Fibroblast of skin of right biceps (primary cell): ENCODE measurements around the gene GLB1L2.
"Not testable (repeated sequence)": the region's sequence is repeated elsewhere in the genome, so short reads cannot be mapped to it uniquely, and the experiment has no call there.

Experiments used
- DNase-seq: peaks from one replicate; pipeline ENCODE4 v3.0.0-alpha.2; 2013

GLB1L2 gene

DNA sequence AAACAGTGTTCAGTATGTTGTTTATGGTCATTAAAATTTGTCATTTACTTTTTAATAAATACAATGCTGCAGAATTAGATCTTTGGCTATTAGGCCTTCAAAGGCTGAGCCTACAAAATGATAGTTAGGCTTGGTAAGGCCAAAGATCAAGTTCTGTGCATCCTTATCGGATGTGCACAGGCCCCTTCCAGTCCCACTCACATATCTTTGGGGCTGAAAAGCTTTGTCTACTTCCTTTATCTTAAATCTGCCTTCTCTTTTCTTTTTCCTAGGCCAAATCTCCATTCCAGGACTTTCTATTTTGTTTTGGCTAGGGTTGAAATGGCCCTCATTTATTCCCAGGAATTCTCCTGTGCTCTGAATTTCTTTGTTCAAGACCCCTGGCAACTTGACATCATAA, 3.4 kb upstream of the GLB1L2 start:
- no peak for DNase-seq

DNA sequence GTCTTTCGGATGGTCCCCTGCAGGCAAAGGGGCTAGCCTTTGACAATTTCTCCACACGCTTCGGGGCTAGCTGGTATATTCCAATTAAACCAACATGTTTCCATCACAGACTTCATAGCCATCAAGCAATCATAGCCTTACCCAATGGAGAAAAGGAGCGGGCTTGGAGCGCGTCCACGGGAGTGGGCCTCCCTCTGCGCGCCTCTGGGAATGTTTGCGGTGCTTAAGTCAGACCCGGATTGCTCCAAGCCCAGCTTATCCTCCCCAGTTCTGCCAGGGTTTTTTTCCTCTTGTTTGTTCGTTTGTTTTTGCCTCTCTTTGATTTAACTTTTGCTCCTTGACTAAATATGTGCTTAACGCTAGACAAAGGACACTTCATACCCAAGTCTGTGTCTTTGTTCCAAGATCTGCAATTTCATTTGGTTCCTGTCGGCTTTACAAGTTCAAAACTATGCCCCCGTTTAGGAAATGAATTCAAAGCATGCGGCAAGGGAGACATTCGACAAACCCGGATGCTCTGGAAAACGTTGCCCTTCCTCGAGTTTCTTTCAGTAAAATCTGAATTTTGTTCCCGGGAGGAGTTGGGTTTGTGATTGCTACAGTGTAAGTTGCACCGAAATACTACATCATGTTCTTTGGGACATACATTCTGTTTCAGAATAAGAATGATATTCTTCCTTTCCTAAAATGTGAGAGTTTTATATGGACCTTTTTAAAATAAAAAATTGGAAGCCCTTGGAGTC, 1.0 kb upstream of the GLB1L2 start:
- no peak for DNase-seq

DNA sequence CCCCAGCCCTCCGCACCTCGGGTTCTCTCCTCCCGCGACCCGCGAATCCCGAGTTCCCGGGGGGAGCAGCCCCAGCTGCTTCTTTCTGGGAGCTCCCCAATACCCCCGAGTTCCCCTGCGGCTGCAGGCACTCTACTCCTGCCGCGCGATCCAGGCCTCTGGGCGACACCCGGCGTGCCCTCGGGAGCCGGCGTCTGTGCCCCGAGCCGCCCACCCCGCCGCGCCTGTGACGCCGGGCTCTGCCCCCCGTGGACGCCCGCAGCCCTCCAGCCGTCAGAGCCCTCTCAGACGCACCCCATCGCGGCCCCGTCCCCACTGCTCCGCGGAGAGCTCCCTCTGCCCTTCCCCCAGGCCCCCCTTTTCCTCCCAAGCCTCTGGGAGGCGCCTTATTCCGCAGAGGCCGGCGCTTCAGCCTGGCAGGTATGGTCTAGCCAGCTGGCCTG, 422 bp downstream of the GLB1L2 start:
- DNase-seq: no peak

DNA sequence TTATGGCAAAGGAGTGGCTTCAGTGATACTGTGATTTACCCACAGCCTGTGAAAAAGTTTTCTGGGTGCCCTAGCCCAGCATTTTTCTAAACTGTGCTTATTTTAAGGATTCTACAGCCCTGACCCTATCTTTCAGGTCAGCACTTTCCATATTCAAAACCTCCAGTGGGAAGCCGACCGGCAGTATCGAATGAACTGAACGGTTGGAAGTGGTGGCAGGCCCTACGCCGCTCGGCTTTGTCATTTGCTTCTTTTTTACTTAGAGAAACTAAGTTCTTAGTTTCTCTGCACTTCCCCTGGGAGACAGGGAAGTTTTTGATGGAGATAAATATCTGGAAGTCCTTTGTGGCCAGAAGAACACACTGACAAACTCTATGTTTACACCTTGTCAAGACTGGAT, 994 bp downstream of the GLB1L2 start:
- no peak for DNase-seq

DNA sequence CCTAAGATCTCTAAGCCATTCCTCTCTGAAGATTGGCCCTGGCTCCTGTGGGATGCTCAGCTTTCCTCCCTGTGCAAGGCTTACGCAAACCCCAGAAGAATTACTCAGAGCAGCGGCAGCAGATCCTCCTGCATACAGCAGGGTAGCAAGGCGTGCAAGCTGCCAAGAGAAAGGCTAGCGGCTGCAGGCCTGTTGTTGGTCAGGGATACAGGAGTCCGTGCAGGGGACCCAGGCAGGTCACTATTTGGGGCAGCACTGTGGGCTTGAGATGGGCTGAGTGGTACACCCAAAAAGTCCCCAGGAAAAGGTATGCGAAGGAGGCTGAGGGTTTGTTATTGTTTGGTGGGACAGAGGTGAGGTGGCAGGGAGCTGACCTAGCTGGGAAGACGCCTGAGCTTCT, 1.5 kb downstream of the GLB1L2 start:
- DNase-seq: no peak

- no peak for DNase-seq
These were observed 2.2 kb downstream of the GLB1L2 start for GRCh38 chr11:134333946-134334345.

GRCh38 chr11:134334796-134335571, 3.2 kb downstream of the GLB1L2 start:
- no peak for DNase-seq

- no peak for DNase-seq
These were observed 5.3 kb downstream of the GLB1L2 start for GRCh38 chr11:134337051-134337450.

DNA sequence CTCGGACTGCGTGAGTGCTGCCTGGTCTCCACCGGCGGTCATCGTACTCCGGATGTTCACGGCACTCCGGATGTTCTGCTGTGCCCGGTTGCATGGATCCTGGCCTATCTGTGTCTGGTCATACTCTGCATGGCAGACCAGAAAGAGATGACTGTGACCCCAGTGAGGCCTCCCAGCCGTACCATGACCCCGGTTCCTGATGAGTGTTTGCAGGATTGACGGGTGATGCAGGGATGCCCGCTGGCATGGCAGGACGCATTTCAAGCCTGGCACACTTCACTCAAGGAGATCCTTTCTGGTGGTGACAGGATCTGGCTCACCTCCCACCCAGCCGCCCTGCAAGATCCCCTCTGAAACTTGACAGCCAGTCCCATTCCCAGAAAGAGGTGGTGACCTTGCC, 6.3 kb downstream of the GLB1L2 start:
- no peak for DNase-seq

- DNase-seq: no peak
These were observed 6.9 kb downstream of the GLB1L2 start for GRCh38 chr11:134338654-134339053.

- no peak for DNase-seq
These were observed 8.0 kb downstream of the GLB1L2 start for GRCh38 chr11:134339756-134340155.

DNA sequence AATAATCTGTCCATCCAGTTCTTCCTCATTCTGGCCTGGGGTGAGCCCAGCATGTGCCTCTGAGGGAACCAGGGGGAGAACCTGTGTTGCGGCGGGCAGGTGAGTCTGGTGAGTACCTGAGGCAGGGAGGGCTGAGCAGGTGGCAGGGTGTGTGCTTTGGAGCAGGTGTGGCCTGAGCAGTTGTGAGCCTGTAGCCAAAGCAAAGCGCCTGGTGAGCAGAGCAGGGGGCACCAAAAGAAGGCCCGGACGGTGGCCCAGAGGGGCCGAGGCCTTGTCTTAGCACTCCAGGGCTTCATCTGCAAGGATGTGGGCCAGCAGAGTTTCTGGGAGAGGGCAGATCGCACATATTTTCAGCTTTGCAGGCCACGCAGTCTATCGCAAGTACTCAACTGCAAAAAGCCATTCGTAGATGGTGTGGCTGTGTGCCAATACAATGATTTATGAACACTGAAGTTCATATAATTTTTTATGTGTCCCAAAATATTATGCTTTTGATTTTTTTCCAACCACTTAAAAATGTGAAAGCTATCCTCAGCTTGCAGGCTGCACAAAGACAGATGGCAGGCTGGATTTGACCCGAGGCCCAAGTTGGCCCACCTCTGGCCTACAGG, 8.7 kb downstream of the GLB1L2 start:
- DNase-seq: no peak

- no peak for DNase-seq
These were observed 10.2 kb downstream of the GLB1L2 start for GRCh38 chr11:134341805-134342571.

GRCh38 chr11:134342572-134343340, 11.0 kb downstream of the GLB1L2 start:
- no peak for DNase-seq

- no peak for DNase-seq
These were observed 11.9 kb downstream of the GLB1L2 start for GRCh38 chr11:134343646-134344045.

DNA sequence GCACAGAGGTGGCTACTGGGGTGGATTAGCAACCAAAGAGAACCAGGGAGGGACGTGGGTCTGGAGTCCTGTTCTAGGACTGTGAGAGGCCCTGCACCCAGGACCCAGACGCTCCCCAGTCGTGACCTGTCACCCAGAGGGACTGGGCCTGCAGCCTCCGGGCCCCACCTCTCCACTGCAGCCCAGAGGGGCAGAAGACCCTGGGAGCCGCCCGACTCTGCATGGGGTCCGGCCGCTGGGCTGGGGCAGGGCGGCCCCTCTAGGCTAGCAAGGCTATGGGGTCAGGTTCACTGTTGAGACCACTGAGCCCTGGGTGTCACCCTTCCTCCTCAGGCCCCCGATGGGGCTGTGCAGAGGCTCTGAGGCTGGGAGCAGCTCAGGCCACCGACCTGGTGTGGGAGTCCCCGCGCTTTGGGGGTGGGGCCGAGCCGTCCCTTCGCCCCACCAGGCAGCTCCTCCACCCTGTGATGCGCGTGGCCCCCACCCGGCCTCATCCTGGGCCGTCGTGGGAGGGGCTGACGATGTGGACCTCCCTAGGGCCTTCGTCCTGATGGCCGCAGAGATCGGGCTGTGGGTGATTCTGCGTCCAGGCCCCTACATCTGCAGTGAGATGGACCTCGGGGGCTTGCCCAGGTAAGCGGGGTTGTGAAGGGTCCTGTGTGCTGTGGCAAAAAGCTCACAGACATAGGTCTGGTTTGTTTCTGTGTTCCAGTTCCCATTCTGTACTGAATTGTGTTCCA, 12.9 kb downstream of the GLB1L2 start:
- not testable (repeated sequence) for DNase-seq

DNA sequence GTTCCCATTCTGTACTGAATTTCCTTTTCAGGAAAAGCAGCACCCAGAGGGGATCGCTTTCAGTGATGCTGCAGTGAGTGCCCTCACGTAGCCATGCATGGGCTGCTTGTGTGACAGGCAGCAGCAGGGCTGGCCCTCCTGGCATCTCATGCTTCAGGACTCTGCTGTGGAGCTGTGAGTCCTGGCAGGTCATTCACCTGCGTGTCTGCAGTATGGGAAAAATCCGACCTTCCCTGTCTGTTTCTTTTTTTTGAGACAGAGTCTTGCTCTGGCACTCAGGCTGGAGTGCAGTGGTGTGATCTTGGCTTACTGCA, 13.4 kb downstream of the GLB1L2 start:
- no peak for DNase-seq

GRCh38 chr11:134346101-134346975, 14.6 kb downstream of the GLB1L2 start:
- no peak for DNase-seq

GRCh38 chr11:134346976-134347350, 15.2 kb downstream of the GLB1L2 start:
- no peak for DNase-seq

- no peak for DNase-seq
These were observed 15.7 kb downstream of the GLB1L2 start for GRCh38 chr11:134347441-134347840.
